GM18867 (cell line): ENCODE data around the gene BEND6.

Source experiments
- ATAC-seq: cut with Tn5 transposase; IDR thresholded peaks from one replicate; pipeline ENCODE4 v1.9.1; 2021; ENCODE audit warnings: mild to moderate bottlenecking, moderate library complexity; ENCODE audit not compliant: unreplicated experiment

BEND6 gene

DNA sequence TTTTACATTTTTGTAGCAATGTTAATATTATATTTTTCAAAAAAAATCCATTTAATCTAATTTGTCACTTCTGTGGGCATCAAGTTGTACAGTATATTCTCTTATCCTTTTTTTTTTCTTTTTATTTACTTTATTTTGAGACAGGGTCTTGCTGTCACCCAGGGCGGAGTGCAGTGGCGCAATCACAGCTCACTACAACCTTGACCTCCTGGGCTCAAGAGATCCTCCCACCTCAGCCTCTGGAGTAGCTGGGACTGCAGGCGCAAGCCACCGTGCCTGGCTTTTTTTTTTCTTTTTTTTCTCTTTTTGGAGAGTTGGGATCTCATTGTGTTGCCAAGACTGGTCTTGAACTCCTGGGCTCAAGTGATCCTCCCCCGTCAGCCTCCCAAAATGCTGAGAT lies 14.4 kb upstream of the BEND6 start:
- no peak for ATAC-seq

DNA sequence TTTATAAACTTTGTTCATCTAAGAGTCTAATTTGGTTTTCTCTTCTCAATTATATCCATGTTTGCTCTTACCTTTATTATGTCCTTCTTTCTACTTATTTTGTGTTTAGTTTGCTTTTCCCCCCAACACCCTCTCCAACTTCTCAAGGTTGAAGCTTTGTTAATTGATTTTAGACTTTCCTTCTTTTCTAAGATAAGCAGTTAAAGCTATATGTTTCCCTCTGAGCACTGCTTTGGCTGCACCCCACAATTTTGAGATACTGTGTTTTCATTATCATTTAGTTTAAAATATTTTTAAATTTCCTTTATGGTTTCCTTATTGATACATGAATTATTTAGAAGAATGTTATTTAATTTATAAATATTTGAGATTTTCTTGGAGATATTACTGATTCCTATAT lies 13.9 kb upstream of the BEND6 start:
- ATAC-seq, result no peak

DNA sequence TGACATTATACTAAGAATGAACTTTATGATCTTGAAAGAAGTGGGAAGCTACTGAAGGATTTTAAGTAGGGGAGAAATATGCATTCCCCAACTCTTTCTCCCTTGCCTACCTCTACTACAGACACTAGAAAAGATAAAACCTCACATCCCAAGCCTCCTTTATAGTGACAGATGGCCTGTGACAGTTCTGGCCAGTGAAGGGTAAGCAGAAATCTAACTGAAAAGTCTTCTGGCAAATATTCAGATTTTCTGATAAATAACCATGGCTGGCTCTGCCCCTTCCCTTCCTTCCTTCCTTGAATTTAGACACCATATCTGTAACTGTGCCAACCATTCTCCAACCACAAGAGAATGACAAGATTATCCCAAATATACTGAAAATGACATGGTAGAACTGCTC lies 10.2 kb upstream of the BEND6 start:
- ATAC-seq, result no peak

DNA sequence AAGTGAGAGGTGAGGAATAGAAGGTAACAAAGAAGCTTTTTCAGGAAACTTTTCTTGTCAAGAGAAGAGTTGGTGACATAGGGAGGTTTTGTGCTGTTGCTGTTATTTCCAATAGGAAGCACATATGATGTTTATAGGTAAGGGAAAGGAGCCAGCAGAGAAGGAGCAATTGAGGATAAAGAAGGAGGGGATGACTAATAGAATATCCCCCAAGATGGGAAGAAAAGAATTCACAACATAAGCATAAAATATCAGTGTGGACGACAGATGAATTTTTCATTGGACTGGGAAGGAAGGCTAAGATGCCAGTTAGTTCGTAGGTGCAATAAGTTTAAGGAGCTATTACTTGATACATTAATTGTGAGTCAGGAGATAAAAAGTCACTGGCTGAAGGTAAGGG lies 8.5 kb upstream of the BEND6 start:
- no peak for ATAC-seq

DNA sequence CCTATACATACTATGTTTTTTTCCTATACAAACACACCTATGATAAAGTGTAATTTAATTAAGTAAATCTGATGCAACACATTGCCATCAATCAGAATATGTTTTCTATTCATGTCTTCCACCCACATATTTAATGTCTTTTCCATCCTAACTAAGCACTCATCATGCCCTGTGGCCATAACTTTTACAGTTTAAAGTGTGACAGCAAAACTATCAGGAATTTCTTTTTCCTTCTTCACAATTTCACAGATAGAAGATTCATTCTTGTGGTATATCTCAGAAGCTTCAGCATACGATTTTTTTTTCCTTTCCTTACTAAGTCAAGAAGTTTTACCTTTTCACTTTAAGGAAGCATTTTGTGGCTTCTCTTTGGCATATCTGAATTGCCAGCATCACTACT lies 7.0 kb upstream of the BEND6 start:
- ATAC-seq, result no peak

DNA sequence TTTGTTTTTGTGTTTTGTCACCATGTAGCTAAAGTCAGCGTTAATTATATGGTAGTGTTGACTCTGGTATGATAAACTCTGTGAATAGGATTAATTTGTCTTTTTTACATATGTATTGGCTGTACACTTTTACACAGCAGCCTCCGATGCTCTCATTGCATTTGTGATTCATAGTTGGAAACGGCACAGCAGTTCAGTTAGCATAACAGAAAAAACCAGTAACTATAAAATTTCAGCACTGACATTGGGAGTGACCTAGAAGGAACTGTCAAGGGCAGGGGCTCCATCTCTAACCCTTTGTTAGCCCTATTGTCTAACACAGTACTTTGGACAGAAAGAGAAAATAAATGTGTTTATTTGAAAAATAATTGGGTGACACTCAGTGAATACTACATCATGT lies 5.6 kb upstream of the BEND6 start:
- no peak for ATAC-seq

DNA sequence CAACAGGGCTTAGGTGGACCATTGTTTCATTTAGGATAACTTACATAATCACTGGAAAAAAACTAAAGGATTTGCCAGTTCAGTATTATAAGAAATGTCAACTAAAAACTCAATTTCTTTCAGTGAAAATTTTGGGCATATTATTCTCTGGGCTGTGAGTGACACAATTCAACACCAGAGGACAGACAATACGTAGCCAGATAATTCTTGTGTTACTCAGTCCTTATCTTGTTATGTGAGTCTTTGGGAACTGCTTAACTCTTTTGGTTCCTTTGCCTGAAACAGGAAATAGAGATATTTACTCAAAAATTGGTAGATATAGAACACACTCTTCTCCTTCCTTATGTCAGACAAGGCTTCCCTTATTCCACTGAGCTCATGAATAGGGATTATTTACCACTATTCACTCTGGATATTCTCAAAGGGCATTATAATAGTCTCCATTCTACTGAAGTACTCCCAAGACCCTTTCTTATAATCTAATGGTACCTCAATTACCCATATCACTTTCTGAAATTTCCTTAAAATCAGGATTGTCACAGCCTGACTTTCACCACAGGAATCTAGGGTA lies 4.9 kb upstream of the BEND6 start:
- no peak for ATAC-seq

DNA sequence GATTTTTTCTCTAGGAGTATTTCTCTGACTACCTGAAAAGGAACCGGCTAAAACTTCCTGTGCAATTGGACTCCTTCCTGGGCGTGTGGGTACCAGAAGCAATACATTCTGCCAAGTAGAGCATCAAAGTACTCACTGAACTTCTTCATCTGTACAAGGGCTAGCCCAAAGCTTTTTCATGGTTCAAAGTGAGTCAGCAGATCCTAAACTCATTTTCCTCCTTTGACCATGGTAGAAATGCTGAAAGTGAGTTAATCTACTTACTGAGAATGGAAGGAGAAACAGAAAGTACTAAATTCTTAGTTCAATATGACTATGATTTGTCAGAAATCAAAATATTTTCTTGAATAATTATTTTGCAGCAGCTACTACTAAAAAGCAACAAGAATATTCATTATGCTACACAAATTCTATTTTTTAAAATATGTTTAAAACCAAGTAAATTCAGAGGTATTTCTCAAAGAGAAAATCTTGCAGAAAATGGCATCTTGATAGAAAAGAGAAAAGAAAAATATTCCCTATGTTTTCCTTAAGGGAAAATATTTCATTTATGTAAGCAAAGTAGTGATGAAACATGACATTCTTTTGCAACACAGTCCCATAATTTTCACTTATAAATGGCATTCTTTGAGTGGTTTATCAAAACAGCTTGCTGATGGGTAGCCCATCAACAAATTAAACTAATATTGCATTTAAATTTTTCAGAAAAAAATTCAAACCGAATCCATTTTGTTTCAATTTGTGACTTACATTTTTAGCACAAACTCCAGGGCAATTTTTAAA lies 3.7 kb upstream of the BEND6 start:
- no peak for ATAC-seq

DNA sequence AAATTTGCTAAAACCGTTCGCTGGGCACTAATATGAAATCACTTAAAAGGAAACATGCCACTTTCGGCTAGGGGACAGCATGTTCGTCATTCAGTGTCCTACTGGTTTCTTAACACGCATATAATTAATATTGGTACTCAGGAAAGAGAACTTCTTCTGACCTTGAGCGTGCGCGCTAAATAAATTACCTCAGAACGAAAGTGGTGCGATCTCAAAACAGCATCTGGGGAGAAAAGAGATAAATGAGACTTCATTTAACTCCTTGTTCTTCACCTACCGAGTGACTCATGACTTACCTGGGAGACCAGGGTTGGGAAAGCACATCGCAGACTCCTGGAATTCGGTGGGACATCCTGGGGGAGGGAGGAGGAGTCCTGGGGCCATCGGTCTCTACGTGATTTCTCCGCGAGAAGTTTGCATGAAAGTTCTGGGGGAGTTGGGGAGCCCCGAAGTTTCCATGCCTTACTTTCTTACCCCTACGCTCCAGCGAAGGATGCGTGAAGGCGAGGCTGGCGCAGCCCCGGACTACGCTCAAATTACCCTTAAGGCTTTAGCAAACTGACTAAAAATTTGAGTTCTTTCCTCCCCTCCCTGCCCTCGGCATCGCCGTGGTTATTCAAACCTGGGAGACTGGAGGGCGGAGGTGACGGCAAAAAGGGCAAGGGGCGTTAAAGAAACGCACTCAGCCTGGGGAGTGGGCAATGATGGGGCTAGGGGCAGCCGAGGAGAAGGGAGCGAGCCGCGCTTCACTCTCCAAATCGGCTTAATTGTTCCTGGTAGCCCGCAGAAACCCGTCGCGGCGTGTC lies 1.1 kb upstream of the BEND6 start:
- peak; percentile 0 for ATAC-seq

DNA sequence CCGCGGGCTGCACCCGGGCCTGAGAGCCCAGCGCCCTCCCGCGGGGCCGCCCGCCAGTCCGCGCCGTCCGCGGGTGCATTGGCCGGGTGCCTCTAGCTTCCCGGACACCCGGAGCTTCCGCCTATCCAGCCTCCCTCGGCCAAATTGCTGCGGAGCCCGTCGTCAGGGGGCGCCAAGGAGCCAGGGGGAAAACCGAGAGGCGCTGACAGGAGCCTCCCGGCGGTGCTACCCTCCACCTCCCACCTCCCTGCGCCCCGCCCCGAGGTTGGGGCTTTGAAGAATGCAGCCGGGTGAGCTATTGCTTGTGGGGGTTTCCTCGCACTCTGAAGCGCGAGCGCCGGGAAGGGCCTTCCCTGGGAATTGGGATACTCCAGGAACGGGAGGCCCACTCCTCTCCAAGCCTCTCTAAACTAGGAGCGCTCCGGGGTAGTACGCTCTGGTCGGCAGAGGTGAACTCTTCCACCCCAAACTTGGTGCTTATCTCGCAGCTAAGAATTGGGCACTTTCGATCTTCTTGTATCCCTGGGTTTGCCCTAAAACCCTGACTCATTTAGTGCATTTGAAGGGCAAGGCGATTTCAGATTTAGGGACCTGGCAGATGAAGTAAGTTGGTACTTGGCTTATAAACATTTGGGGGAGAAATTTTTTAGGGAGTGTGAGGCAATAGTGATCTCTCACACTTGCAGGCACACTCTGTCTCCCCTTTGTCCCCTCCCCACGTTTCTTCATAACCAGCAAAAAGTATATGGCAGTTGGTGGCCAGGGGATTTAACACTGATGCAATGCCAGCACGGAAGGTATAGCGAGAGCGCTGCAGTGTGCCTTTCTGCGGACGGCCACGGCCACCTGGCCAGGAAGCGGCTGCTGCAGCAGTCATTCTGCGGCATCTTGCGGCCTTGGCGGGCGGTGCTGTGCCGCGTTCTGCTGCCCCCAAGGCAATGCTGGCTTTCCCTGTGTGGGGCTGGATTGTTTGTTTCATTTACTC lies 556 bp downstream of the BEND6 start:
- peak; percentile 63 for ATAC-seq

DNA sequence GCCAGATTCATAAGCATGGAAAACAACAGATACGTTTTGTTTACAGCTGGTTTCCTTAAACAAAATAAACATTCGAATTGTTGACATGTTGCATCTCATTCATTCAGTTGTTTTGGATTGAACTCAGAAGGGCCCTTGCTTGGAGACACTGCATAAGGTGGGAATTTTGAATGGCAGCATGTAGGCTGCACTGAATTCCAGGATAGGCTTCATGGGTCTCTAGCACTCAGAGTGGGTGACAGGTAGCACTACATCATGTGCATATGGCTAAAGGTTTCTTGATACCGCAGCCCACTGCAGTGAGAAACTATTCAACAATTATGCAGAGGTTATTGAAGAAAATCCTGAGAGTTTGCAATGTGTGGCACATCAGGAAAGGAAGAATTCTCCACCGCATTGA lies 1.6 kb downstream of the BEND6 start:
- ATAC-seq, result no peak

DNA sequence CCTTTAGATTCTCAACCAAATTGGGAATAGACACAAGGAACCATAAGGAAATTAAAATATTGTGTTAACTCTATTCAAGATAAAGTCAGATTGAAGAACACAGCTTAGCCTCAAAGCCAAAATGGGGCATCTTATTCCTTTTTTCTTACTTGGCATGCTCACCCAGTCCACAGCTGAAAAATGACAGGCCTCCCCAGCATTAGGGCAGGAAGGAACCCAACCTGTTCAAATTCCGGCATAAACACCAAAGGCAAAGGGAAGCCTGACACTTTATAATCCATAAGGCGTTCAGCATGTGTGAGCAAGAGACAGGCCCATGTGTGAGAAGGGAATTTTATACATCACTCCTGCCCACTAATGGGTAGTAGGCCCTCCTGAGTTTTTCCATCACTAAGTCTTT lies 2.9 kb downstream of the BEND6 start:
- no peak for ATAC-seq

DNA sequence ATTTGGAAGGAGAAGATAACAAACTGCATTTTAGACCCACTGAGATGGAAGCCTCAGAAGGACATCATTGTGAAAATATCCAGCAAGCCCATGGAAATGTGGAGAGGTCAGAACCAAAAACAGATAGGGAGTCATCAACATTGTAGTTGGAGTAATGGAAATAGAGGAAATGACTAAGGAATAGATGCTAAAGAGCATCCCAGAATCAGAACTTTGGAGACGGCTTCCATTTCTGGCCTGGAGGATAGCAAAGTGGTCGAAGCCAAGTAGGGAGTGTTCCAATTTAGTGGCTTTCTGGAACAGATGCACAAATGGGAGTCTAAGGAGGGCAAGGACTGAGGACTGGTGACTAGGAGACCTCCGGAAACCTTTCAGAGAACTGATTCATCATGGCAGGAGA lies 3.6 kb downstream of the BEND6 start:
- no peak for ATAC-seq

DNA sequence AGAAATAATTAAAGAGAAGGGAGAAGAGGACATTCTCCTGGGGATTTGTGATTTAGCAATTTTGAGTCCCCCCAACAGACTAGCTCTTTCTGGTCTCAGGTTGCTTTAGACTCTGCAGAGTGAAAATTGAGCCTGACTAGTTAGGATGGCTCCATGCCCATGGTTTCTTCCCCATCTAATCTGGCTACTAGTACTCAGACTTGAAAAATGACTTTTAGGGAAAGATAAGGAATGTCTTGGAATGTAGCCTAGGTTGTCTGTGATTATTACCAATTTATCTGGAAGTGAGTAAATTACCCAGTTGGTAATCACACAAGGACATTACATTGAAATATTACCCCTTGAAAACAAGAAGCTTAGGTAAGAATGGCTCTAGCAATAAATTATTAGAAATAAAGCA lies 4.2 kb downstream of the BEND6 start:
- ATAC-seq, result no peak

DNA sequence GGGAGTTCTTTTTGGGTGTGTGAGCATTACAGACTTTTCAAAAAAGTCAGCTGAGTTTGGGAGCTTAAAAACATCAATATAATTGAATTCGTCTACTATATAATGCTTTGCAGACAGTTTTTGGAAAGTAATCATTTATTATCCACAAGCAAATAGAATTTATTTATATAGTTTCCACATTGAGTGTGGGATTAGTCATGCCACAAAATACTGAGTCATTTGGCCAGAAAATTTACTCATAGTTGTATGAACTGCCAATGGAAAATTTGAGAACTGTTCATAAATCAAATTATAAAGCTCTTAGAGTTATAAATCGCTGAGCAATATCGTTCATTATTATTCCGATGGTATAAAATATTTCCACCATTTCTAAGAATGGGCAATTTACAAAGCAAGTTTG lies 5.0 kb downstream of the BEND6 start:
- ATAC-seq, result no peak

DNA sequence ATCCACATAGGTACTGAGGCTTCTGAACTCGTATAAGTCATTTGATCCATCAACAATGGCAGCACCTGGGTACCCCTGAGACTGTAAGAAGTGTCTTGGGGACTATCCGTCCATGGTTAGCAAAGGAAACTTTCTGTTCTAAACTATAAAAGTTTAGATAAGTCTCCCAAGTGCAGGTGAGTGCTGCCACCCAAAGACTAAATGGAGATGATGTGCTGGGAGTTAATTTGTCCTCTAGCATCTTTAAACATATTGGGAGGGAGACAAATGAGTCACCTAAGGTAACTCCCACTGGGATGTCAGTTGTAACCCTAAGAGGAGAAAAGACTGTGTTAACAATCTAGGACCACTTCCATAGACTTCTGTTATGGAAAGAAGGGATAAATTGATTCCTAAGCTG lies 6.2 kb downstream of the BEND6 start:
- ATAC-seq, result no peak

DNA sequence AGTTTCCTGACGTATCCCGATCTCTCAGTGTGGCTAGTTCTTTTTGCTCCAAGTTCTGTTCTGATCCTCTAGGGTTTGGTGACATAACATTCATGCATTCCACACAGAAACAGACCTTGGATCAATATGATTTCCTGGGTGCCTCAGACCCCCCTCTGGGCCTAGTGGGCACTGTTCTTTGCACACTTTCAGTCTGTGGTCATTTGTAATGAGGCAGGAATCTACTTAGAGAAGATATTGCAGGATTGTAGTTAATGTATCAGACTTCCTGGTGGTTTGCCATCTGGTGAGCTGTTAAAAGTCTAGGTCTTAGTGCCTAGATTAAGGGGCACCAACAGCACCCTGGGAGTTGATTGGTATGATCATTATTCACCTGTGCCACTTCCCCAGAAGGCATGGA lies 7.5 kb downstream of the BEND6 start:
- no peak for ATAC-seq

DNA sequence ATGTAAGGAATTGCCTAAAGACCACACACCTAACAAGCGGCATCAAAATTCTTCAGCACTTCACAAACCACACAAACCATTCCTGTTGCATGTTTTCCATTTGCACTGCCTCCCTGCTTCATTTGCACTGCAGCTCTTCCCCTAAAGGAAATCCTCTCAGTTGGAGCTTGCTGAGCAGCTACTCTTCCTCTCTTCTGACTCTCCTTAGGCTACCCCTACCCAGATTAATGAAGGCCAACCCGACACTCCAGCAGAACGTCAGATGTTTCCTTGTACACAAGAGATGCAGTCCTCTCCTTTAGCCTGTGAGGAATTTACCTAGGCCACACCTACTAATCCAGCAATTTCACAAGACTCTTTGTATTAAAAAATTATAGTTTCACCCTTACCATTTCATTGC lies 8.1 kb downstream of the BEND6 start:
- ATAC-seq, result no peak

DNA sequence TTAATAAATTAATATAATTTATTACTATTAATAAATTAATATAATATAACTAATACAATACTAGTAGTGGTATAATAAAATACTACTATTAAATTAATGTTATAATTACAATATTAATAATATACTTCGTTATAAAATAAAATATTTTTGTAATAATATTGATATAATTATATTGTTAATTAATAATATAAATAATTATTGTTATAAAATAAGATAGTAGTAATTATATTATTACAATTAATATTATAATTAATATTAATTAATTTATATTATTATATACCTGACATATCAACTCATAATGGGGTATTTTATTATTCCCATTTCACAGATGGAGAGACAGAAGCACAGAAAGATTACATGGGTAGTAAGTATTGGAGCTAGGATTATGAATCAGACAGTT lies 8.9 kb downstream of the BEND6 start:
- ATAC-seq, result no peak

DNA sequence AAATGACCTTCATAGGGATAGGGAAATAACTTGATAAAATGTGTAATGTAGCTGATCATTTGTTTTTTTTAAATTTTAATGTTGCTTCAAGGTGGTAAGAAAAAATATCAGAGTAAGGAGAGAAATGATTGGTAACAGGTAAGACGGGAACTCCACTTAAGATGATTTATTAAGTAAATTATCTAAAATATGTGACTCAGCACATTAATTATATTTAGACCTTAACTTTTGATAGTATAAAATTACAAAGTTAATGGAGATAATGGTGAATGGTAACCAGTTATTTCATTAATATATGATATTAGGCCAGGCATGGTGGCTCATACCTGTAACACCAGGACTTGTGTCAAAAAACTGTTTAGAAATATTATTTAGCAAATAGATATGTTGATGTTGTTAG lies 10.2 kb downstream of the BEND6 start:
- ATAC-seq, result no peak

DNA sequence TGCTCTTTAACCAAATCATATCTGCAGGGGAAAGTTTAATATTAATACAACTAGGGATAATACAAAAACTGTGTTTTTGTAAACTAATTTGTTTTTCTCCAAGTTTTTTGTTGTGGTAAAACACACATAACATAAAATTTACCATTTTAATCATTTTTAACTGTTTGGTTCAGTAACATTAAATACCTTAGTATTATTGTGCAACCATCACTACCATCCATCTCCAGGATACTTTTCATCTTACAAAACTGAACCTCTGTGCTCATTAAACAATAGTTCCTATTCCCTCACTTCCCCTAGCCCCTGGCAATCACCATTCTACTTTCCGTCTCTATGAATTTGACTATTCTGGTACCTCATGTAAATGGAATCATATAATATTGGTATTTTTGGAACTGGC lies 15.9 kb downstream of the BEND6 start:
- ATAC-seq, result no peak
